ENCODE data around the gene NCOA6. TPM values are rescaled to one million over a fixed set of nuclear protein-coding genes. Genes with fewer than 3 reads are reported as not detected.

Gene NCOA6
- total and polyA plus RNA-seq, 2 of the 4 experiments (the other 2 are of a cell fraction): 3.6 to 13.1 TPM

DNA sequence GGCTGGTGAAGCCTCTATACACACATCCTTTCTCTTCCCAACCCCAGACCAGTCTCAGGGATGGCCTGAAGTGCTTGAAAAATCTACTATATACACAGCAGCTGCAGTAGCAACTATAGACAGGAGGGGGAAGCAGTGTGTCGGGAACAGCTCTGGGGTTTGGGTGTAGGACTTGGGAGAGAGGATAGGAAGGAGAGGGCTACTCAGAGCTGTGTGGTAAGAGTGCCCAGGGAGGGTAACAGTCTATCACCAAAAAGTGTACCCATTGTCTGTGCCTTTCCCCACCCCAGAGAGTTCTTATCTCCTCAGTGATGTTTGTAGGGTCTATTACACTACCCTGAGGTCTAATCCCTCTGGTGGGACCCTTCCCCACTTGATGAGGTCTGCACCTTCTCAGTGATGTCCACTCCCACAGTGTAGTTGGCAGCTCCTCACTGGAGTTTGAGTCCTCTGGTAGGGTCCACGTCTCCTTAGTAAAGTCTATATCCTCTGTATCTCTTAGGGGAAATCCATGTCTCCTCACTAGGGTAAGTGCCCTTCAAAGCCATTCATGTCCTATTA is 48.7 kb upstream of the NCOA6 start (continued):
- no peak for TF ChIP-seq BHLHE40 (IDR thresholded peaks at IDR 0.05; ENCODE audit: low read depth, low read length)

DNA sequence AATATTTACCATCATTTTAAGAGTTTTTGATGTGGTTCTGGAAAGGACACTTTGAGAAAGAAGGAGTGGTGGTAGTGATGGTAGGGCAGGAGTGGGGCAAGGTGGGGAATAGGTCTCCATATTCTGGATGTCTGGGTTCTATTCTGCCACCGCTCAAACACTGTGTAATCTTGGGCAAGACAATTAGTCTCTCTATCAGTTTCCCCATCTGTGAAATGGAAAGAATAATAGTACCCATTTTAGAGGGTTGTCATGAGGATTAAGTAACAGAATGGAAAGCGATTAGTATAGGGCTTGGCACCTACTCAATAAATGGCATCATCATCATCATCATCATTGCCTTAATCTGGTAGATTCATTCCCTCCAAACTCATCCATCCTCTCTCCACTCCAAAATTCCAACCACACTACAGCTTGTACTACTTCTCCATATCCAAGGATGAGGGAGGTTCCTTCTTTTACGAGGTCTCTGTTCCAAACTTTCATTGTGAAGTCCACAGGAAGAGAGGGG is 48.2 kb upstream of the NCOA6 start:
- WGBS, 2 experiments (ENCODE audit: extremely low coverage in 2 of 2, insufficient read length in 1 of 2): no CpG with 5 or more reads among the region's 3 CpGs
- H2AK9ac ChIP-seq (replicated peaks; ENCODE audit: low read depth, low read length, poor library complexity): peak overlapping the region; percentile 35
- H3K36me3 ChIP-seq (ENCODE audit: control insufficient read depth, insufficient read depth, low read length): no peaks in the 10 kb centered on the region
- H3K4me2 ChIP-seq (ENCODE audit: low read depth, low read length): no peak overlapping the region
- H4K8ac ChIP-seq (ENCODE audit: low read depth in 2 of 2, low read length in 2 of 2): peak overlapping the region in 1 of 2 experiments; percentile 73; a peak in 1 of 4 replicates
- H3K9me1 ChIP-seq (ENCODE audit: insufficient read depth, low read length): peaks cover 24% of the 10 kb centered on the region
- H2BK15ac ChIP-seq (ENCODE audit: low read depth, low read length): no peak overlapping the region
- H3K9ac ChIP-seq (ENCODE audit: low read depth, low read length): no peak overlapping the region
- no peak for DNase-seq
- no peak overlapping the region for H2BK20ac ChIP-seq (ENCODE audit: low read depth, low read length)
- no peaks in the 10 kb centered on the region for H3K27me3 ChIP-seq (ENCODE audit: control insufficient read depth, insufficient read depth, low read length)
- ChIA-PET CTCF (interaction anchor here (0.6 to 3.3 kb wide), 10 partner anchors 9 to 508 kb away, joined by 3 to 19 read pairs (median 3); partner anchors contain the start of genes GSS and MYH7B), POLR2A (ENCODE audit: unreplicated experiment) (no interaction called here)
- H3K23ac ChIP-seq (ENCODE audit: low read depth, low read length): peak overlapping the region; percentile 74; the same call in 1 of the 2 replicates
- H3K79me1 ChIP-seq (ENCODE audit: low read depth in 1 of 2, low read length in 2 of 2): peaks cover 13 to 52% of the 10 kb centered on the region in 2 experiments
- no peak overlapping the region for H2BK5ac ChIP-seq (ENCODE audit: low read depth, low read length, poor library complexity, severe bottlenecking)
- no peak overlapping the region for H3K18ac ChIP-seq (ENCODE audit: low read depth, low read length)
- dilution Hi-C loops (cut with HindIII; ENCODE audit: low sequenced_read_pairs, unreplicated experiment): no loop called here
- no peak overlapping the region for H3K27ac ChIP-seq (ENCODE audit: insufficient read depth, low read length)
- H4K91ac ChIP-seq (ENCODE audit: insufficient read depth, low read depth, low read length): no peak overlapping the region
- no peak overlapping the region for H3K56ac ChIP-seq (ENCODE audit: extremely low read depth, insufficient read depth, low read length)
- 0 out of 2 replicates have a peak overlapping the region, but pooled peaks have one; percentile 5 for H3K14ac ChIP-seq (replicated peaks; ENCODE audit: low read depth, low read length)
- intact Hi-C loops (cut with micrococcal nuclease): loop anchor here (1.0 to 10.0 kb wide), 7 partner anchors 82 to 401 kb away; partner anchors contain the start of genes GSS, MMP24OS, MYH7B and TRPC4AP
- H2AFZ ChIP-seq (replicated peaks; ENCODE audit: low read length, poor library complexity): peak overlapping the region; percentile 36
- H3K4me1 ChIP-seq (ENCODE audit: control insufficient read depth, insufficient read depth, low read length): peaks cover 14% of the 10 kb centered on the region
- no peaks in the 10 kb centered on the region; the same call in 1 of the 2 replicates for H4K20me1 ChIP-seq (ENCODE audit: insufficient read depth, low read length)
- H2BK120ac ChIP-seq (ENCODE audit: low read depth, low read length): no peak overlapping the region
- no TSS peak for BruUV-seq (replicated peaks)
- H3K4me3 ChIP-seq (ENCODE audit: insufficient read depth, low read depth, low read length): no peak overlapping the region
- no peak overlapping the region for H4K5ac ChIP-seq (ENCODE audit: low read depth, low read length)
- no peaks in the 10 kb centered on the region for H3K9me3 ChIP-seq (ENCODE audit: control insufficient read depth, insufficient read depth, low read length)
- no peak for TF ChIP-seq BHLHE40 (IDR thresholded peaks at IDR 0.05; ENCODE audit: low read depth, low read length)
- TF ChIP-seq CHD1 (IDR thresholded peaks at IDR 0.05; ENCODE audit: low read depth, low read length): no peak
- TF ChIP-seq NFE2L2 (IDR thresholded peaks at IDR 0.05; ENCODE audit: low read depth, low read length): no peak
- no peak for TF ChIP-seq SMC3 (IDR thresholded peaks at IDR 0.05; ENCODE audit: low read depth, low read length)
- no peak for TF ChIP-seq MAZ (IDR thresholded peaks at IDR 0.05; ENCODE audit: borderline replicate concordance, low read depth, low read length)
- TF ChIP-seq POLR2A (IDR thresholded peaks at IDR 0.05; ENCODE audit: low read depth, low read length): no peak
- no peak overlapping the region for H3K4ac ChIP-seq (ENCODE audit: low read depth, low read length)
- in situ Hi-C loops (cut with MboI; ENCODE audit: low sequenced_read_pairs): loop anchor here (5.0 to 25.0 kb wide), 2 partner anchors 84 to 389 kb away; partner anchors contain the start of genes GSS and MYH7B
- no peak for ATAC-seq (ENCODE audit: low read depth)
- peak overlapping the region; percentile 18; the same call in 1 of the 2 replicates for H2AK5ac ChIP-seq (ENCODE audit: low read depth, low read length)
